H9 (cell line): ENCODE measurements around the gene SMIM23. TPM values are rescaled to one million over a fixed set of nuclear protein-coding genes. Genes with fewer than 3 reads are reported as not detected.

Experiments
- DNase-seq: peaks from one replicate; pipeline ENCODE4 v3.0.0-alpha.2; 2017
- H2AFZ ChIP-seq: one replicate; pipeline ENCODE4 v1.6.1; 2013; ENCODE audit warnings: mild to moderate bottlenecking, low read length, control low read depth, moderate library complexity
- H2AK5ac ChIP-seq: 2 replicates; pipeline ENCODE4 v1.6.1; 2013; ENCODE audit warnings: low read length, control low read depth, mixed read lengths; ENCODE audit not compliant: insufficient read length
- H2BK120ac ChIP-seq: one replicate; pipeline ENCODE4 v1.6.1; 2013; ENCODE audit warnings: low read depth, mild to moderate bottlenecking, low read length, control low read depth, inconsistent platforms; ENCODE audit not compliant: poor library complexity, severe bottlenecking
- H2BK12ac ChIP-seq: 2 replicates; pipeline ENCODE4 v1.6.1; 2013; ENCODE audit warnings: low read length, control low read depth, mixed read lengths, low read depth; ENCODE audit not compliant: insufficient read length
- H2BK15ac ChIP-seq: 2 replicates; pipeline ENCODE4 v1.6.1; 2013; ENCODE audit warnings: low read depth, low read length, control low read depth
- H2BK20ac ChIP-seq: one replicate; pipeline ENCODE4 v1.6.1; 2013; ENCODE audit warnings: low read depth, mild to moderate bottlenecking, low read length, control low read depth, inconsistent platforms; ENCODE audit not compliant: poor library complexity, severe bottlenecking
- H2BK5ac ChIP-seq: 2 replicates; pipeline ENCODE4 v1.6.1; 2013; ENCODE audit warnings: low read length, control low read depth, mixed read lengths; ENCODE audit not compliant: insufficient read length
- H3K14ac ChIP-seq: 2 replicates; pipeline ENCODE4 v1.6.1; 2013; ENCODE audit warnings: low read length, control low read depth; ENCODE audit not compliant: insufficient read depth
- H3K18ac ChIP-seq: 2 replicates; pipeline ENCODE4 v1.6.1; 2013; ENCODE audit warnings: low read depth, mild to moderate bottlenecking, mixed read lengths, low read length, control low read depth; ENCODE audit not compliant: insufficient read length
- H3K23ac ChIP-seq: 2 replicates; pipeline ENCODE4 v1.6.1; 2013; ENCODE audit warnings: low read length, control low read depth, mixed read lengths, low read depth; ENCODE audit not compliant: insufficient read length
- H3K23me2 ChIP-seq: 2 replicates; pipeline ENCODE4 v1.6.1; 2013; ENCODE audit warnings: low read depth, mild to moderate bottlenecking, mixed read lengths, low read length, control low read depth; ENCODE audit not compliant: insufficient read length, poor library complexity, severe bottlenecking
- H3K27ac ChIP-seq: 2 replicates; pipeline ENCODE4 v1.5.1; 2013; ENCODE audit warnings: low read length, control low read depth, mixed read lengths, low read depth; ENCODE audit not compliant: insufficient read length
- H3K27me3 ChIP-seq: 2 replicates; pipeline ENCODE4 v1.6.1; 2013; ENCODE audit warnings: low read length, control low read depth, inconsistent platforms; ENCODE audit not compliant: insufficient read depth
- H3K4ac ChIP-seq: 2 replicates; pipeline ENCODE4 v1.6.1; 2013; ENCODE audit warnings: low read depth, mild to moderate bottlenecking, control low read depth, inconsistent platforms, low read length, moderate library complexity
- H3K4me1 ChIP-seq: 2 replicates; pipeline ENCODE4 v1.6.1; 2013; ENCODE audit warnings: low read length, control low read depth, inconsistent platforms; ENCODE audit not compliant: insufficient read depth
- H3K4me2 ChIP-seq: 2 replicates; pipeline ENCODE4 v1.6.1; 2013; ENCODE audit warnings: low read length, control low read depth, mixed read lengths; ENCODE audit not compliant: insufficient read length, insufficient read depth
- H3K56ac ChIP-seq: 2 replicates; pipeline ENCODE4 v1.6.1; 2013; ENCODE audit warnings: low read depth, mild to moderate bottlenecking, mixed read lengths, low read length, control low read depth; ENCODE audit not compliant: insufficient read length
- H3K79me1 ChIP-seq: 2 replicates; pipeline ENCODE4 v1.6.1; 2013; ENCODE audit warnings: low read depth, mild to moderate bottlenecking, moderate library complexity, low read length, control low read depth, inconsistent platforms; ENCODE audit not compliant: insufficient read depth, poor library complexity, severe bottlenecking
- H3K79me2 ChIP-seq: 2 replicates; pipeline ENCODE4 v1.6.1; 2013; ENCODE audit warnings: low read length, control low read depth, inconsistent platforms; ENCODE audit not compliant: insufficient read depth
- H3K9ac ChIP-seq: 2 replicates; pipeline ENCODE4 v1.6.1; 2013; ENCODE audit warnings: low read length, control low read depth, mixed read lengths; ENCODE audit not compliant: insufficient read length; ENCODE audit errors: extremely low read depth
- H3K9me3 ChIP-seq: one replicate; pipeline ENCODE4 v1.6.1; 2013; ENCODE audit warnings: low read depth, low read length, inconsistent platforms; ENCODE audit not compliant: control insufficient read depth
- H3T11ph ChIP-seq: one replicate; pipeline ENCODE4 v1.6.1; 2013; ENCODE audit warnings: mild to moderate bottlenecking, low read length, control low read depth, inconsistent platforms
- H4K20me1 ChIP-seq: one replicate; pipeline ENCODE4 v1.6.1; 2013; ENCODE audit not compliant: control insufficient read depth, insufficient read length, insufficient read depth
- H4K5ac ChIP-seq: 2 replicates; pipeline ENCODE4 v1.6.1; 2013; ENCODE audit warnings: low read depth, mild to moderate bottlenecking, mixed read lengths, low read length, control low read depth; ENCODE audit not compliant: insufficient read length
- H4K8ac ChIP-seq: replicated peaks from 2 replicates; pipeline ENCODE4 v1.6.1; 2013; ENCODE audit warnings: low read length, control low read depth, mixed read lengths, low read depth; ENCODE audit not compliant: insufficient read length
- H4K91ac ChIP-seq: 2 replicates; pipeline ENCODE4 v1.6.1; 2013; ENCODE audit warnings: low read depth, mild to moderate bottlenecking, moderate library complexity, mixed read lengths, low read length, control low read depth; ENCODE audit not compliant: insufficient read length
- H3K27ac Mint-ChIP-seq, 3 experiments: 2 replicates in 2 of 3; 3 replicates in 1 of 3; pipeline ENCODE4 v1.8.0; 2020 to 2021; ENCODE audit warnings: mixed read lengths in 3 of 3, mild to moderate bottlenecking in 1 of 3, moderate library complexity in 1 of 3
- H3K27me3 Mint-ChIP-seq: 2 replicates; pipeline ENCODE4 v1.8.0; 2021; ENCODE audit warnings: low read depth, mild to moderate bottlenecking, moderate library complexity, mixed read lengths
- H3K36me3 Mint-ChIP-seq, 3 experiments: 2 replicates in 2 of 3; 3 replicates in 1 of 3; pipeline ENCODE4 v1.8.0; 2020 to 2021; ENCODE audit warnings: low read depth in 3 of 3, mixed read lengths in 3 of 3; ENCODE audit not compliant: insufficient read depth in 1 of 3
- H3K4me1 Mint-ChIP-seq, 2 experiments: 2 replicates each; pipeline ENCODE4 v1.8.0; 2020; ENCODE audit warnings: mixed read lengths in 2 of 2
- H3K4me3 Mint-ChIP-seq, 2 experiments: 2 replicates in 1 of 2; 3 replicates in 1 of 2; pipeline ENCODE4 v1.8.0; 2020 to 2021; ENCODE audit warnings: mild to moderate bottlenecking in 2 of 2, mixed read lengths in 2 of 2, moderate library complexity in 1 of 2
- H3K9me3 Mint-ChIP-seq, 2 experiments: 2 replicates in 1 of 2; 3 replicates in 1 of 2; pipeline ENCODE4 v1.8.0; 2020; ENCODE audit warnings: mild to moderate bottlenecking in 2 of 2, mixed read lengths in 2 of 2, moderate library complexity in 1 of 2
- CTCF ChIP-seq: fragments of 200-600 bp; sonication (generic); conservative IDR thresholded peaks from 3 replicates; pipeline ENCODE4 v1.8.0; 2021; ENCODE audit warnings: antibody characterized with exemption, mild to moderate bottlenecking
- WGBS: extraction: QIAGEN DNeasy Blood & Tissue Kit; methylation state at CpG from one replicate; pipeline ENCODE4 v1.1.7; 2013; ENCODE audit warnings: missing lambda C conversion rate, low lambda C conversion rate, mixed read lengths; ENCODE audit not compliant: insufficient read length; ENCODE audit errors: extremely low coverage; 5-methylcytosine and 5-hydroxymethylcytosine counted together
- total RNA-seq: library from RNA; stranded (reverse); gene quantifications from 2 replicates; pipeline ENCODE4 v1.2.1, GENCODE V29; 2021

SMIM23 gene
- total RNA-seq, 1 experiment from 2014 or later = not detected

- Histone ChIP-seq H3K23me2 (no peaks in the 10 kb centered on the region), H2BK20ac (no peak overlapping the region), H3K79me1 (no peaks in the 10 kb centered on the region), H3K9ac (no peak overlapping the region), H3K23ac (no peak overlapping the region), H3T11ph (no peak overlapping the region), H3K56ac (no peak overlapping the region), H2AK5ac (no peak overlapping the region), H2BK12ac (no peak overlapping the region), H4K5ac (no peak overlapping the region), H3K4ac (no peak overlapping the region), H2BK15ac (no peak overlapping the region; the same call in 1 of the 2 replicates), H3K27me3 (no peaks in the 10 kb centered on the region), H4K91ac (no peak overlapping the region), H2BK5ac (no peak overlapping the region), H3K4me1 (no peaks in the 10 kb centered on the region), H3K4me2 (no peak overlapping the region), H4K20me1 (no peaks in the 10 kb centered on the region), H3K9me3 (no peaks in the 10 kb centered on the region), H4K8ac (no peak overlapping the region), H2BK120ac (no peak overlapping the region), H3K27ac (no peak overlapping the region), H2AFZ (no peak overlapping the region), H3K79me2 (no peaks in the 10 kb centered on the region), H3K18ac (no peak overlapping the region), H3K14ac (no peak overlapping the region)
- Mint-ChIP-seq H3K9me3 (peaks cover 4 to 6% of the 10 kb centered on the region in 2 experiments; a peak in 3 of 5 replicates), H3K27ac (no peak overlapping the region), H3K4me3 (no peak overlapping the region), H3K4me1 (peaks cover 0 to 5% of the 10 kb centered on the region in 2 experiments; a peak in 1 of 4 replicates), H3K27me3 (no peaks in the 10 kb centered on the region), H3K36me3 (no peaks in the 10 kb centered on the region)
- no CpG with 5 or more reads among the region's 12 CpGs for WGBS
- no peak for TF ChIP-seq CTCF
- DNase-seq = no peak
These were observed 9.4 kb upstream of the SMIM23 start for GRCh38 chr5:171776213-171776612.
